A375 (cell line): ENCODE data around the gene CUX1. TPM values are rescaled to one million over a fixed set of nuclear protein-coding genes. Genes with fewer than 3 reads are reported as not detected.

Source experiments
- small RNA-seq: library from RNA; depleted of rRNA; stranded (forward); fragments of <200 nt; gene quantifications from one replicate; pipeline ENCODE3, GENCODE V24; 2014
- total RNA-seq: library from RNA; depleted of rRNA; stranded (reverse); fragments of >200 nt; shearing (Covaris generic); gene quantifications from 2 replicates; pipeline ENCODE4 v1.2.3, GENCODE V29; 2014; rRNA removed

The CUX1 gene
- 28.2 and 32.4 TPM in 2 replicates for total RNA-seq

GRCh38 chr7:101817471-101818286 is at the start of gene CUX1:
TSS of gene CUX1 (plus strand) at chr7:101817626. CDS start at chr7:101817640, 14 bp downstream.

GRCh38 chr7:102286237-102287110 is 469.0 kb downstream of the CUX1 start, which contains the start of gene SH2B2:
TSS of gene SH2B2 (plus strand) at chr7:102286868. CDS start at chr7:102300551, 13,683 bp downstream.

Small RNAs within 50 kb of the gene (small RNA-seq; reads per million reads assigned to genes)
- gene AC005086.2 (not detected), gene AC005086.3 (not detected), gene AC005086.4 (not detected), gene AC005088.1 (not detected), gene MIR4285 (not detected), gene RF00554 (not detected)

Other genes starting within 250 kb of the CUX1 start
- 0.75 TPM in 1 of 2 replicates, not detected in the other for gene MYL10, start 188.3 kb upstream of the CUX1 start, total RNA-seq